Spleen (tissue), 11 donors: ENCODE data around the gene TAOK2. TPM values are rescaled to one million over a fixed set of nuclear protein-coding genes. Genes with fewer than 3 reads are reported as not detected.

Experiments used
- DNase-seq: peaks from one replicate; pipeline ENCODE4 v3.0.0-alpha.2; 2020
- H3K27ac ChIP-seq, 8 donors: fragments of 200-600 bp; sonication (generic) in 7 of 8; 1 replicate in 4 of 8; 2 replicates in 4 of 8; pipeline versions ENCODE4 v1.5.0 to v1.8.0; 2016 to 2021; ENCODE audit warnings: inconsistent platforms in 4 of 8, mild to moderate bottlenecking in 4 of 8, moderate library complexity in 1 of 8
- H3K27me3 ChIP-seq, 7 donors: fragments of 200-600 bp; sonication (generic) in 6 of 7; replicated peaks in 1 of 7; 1 replicate in 4 of 7; 2 replicates in 3 of 7; pipeline versions ENCODE4 v1.5.0 to v1.8.0; 2016 to 2021; ENCODE audit warnings: inconsistent platforms in 3 of 7, mild to moderate bottlenecking in 1 of 7
- H3K36me3 ChIP-seq, 6 donors: fragments of 200-600 bp; sonication (generic) in 5 of 6; 1 replicate in 4 of 6; 2 replicates in 2 of 6; pipeline versions ENCODE4 v1.5.0 to v1.8.0; 2016 to 2021; ENCODE audit warnings: inconsistent platforms in 2 of 6
- H3K4me1 ChIP-seq, 6 donors: fragments of 200-600 bp; sonication (generic) in 5 of 6; 1 replicate in 3 of 6; 2 replicates in 3 of 6; pipeline versions ENCODE4 v1.5.0 to v1.8.0; 2016 to 2021; ENCODE audit warnings: inconsistent platforms in 3 of 6
- H3K4me3 ChIP-seq, 8 donors: fragments of 200-600 bp; sonication (generic) in 7 of 8; 1 replicate in 4 of 8; 2 replicates in 4 of 8; pipeline versions ENCODE4 v1.5.0 to v1.8.0; 2016 to 2021; ENCODE audit warnings: inconsistent platforms in 4 of 8, mild to moderate bottlenecking in 4 of 8, moderate library complexity in 2 of 8
- H3K9me3 ChIP-seq, 8 donors: fragments of 200-600 bp; sonication (generic) in 7 of 8; 1 replicate in 4 of 8; 2 replicates in 4 of 8; pipeline versions ENCODE4 v1.5.0 to v1.8.0; 2016 to 2021; ENCODE audit warnings: inconsistent platforms in 4 of 8
- CTCF ChIP-seq, 11 experiments: fragments of 200-600 bp in 7 of 11; fragments of 450-650 bp in 4 of 11; sonication (generic) in 4 of 11; IDR thresholded peaks in 8 of 11; conservative IDR thresholded peaks in 3 of 11; 1 replicate in 7 of 11; 2 replicates in 4 of 11; pipeline versions ENCODE4 v1.4.0 to v1.8.0; 2016 to 2021; ENCODE audit warnings: antibody characterized with exemption in 11 of 11, inconsistent platforms in 4 of 11, mild to moderate bottlenecking in 1 of 11
- POLR2A ChIP-seq, 3 donors: fragments of 450-650 bp; IDR thresholded peaks; one replicate each; pipeline ENCODE4 v1.5.1; 2017; ENCODE audit warnings: antibody characterized with exemption in 3 of 3, mild to moderate bottlenecking in 1 of 3
- POLR2AphosphoS5 ChIP-seq, 3 donors: sonication (generic); formaldehyde crosslinking; IDR thresholded peaks; one replicate each; pipeline ENCODE4 v1.5.1; 2017; ENCODE audit warnings: antibody characterized with exemption in 3 of 3
- WGBS, 5 donors: extraction: QIAGEN DNeasy Blood & Tissue Kit in 3 of 5; methylation state at CpG; one replicate each; pipeline versions ENCODE4 v1.1.5 to v1.1.7; 2013 to 2018; 5-methylcytosine and 5-hydroxymethylcytosine counted together
- intact Hi-C: fragments of 100-400 bp; cut with DNase I; formaldehyde crosslinking; loops from one replicate; pipeline ENCODE4 v1.15.0; 2023; ENCODE audit warnings: low total_unique reads
- polyA plus RNA-seq, 3 donors: library from polyadenylated mRNA; stranded (reverse); fragments of 200-250 nt; gene quantifications; one replicate each; pipeline ENCODE4 v1.2.1, GENCODE V29; 2013
- total RNA-seq, 7 donors: library from RNA; depleted of rRNA in 3 of 7; stranded (reverse); fragments of >200 nt in 3 of 7; fragmentation: NEBNext Ultra II Directional in 4 of 7; extraction: Animal tissue kit (Norgen Biotek cat#: 25700) in 4 of 7; gene quantifications; one replicate each; pipeline versions ENCODE4 v1.1.0 to v1.2.1, GENCODE V29; 2016 to 2021
- donor health status: healthy with polysubstance abuse.
- donor health status: DM: no; HTN: no; CAD: no; lungs with moderate emphysema.
- donor health status: DM: no; HTN: no; CAD: no.
- donor health status: Bipolar disorder and iron deficiency.
- donor health status: healthy.
- donor health status: DM: no; HTN: no; CAD: no.
- donor health status: DM: yes; HTN: yes; CAD: no.

TAOK2 gene
- total and polyA plus RNA-seq, 10 donors: 13.2 to 96.5 (median 71.6) TPM

GRCh38 chr16:30022887-30023286 lies 49.2 kb downstream of the TAOK2 start, which contains the start of gene C16orf92:
Gene C16orf92, plus strand, starts transcription at chr16:30023198. Its CDS starts 143 bp downstream, at chr16:30023341.
- H3K4me1 ChIP-seq: peaks cover 0 to 18% (median 15%) of the 10 kb centered on the region in 6 donors
- intact Hi-C loops: loop anchor here (5.0 kb wide), 1 partner anchor 321 kb away; no protein-coding TSS in a partner anchor
- no peak for DNase-seq
- no peak within 1 kb of the TSS for H3K27ac ChIP-seq
- 78 to 95% (median 90%) methylated on average over 6 of the region's 6 CpGs for WGBS, 5 donors
- peaks cover 0 to 42% (median 3%) of the 10 kb centered on the region in 7 donors for H3K27me3 ChIP-seq
- no peaks in the 10 kb centered on the region for H3K9me3 ChIP-seq
- no peak within 1 kb of the TSS for H3K4me3 ChIP-seq
- TF ChIP-seq POLR2AphosphoS5 (IDR thresholded peaks at IDR 0.05) (no peak), CTCF (IDR thresholded peaks at IDR 0.05 in 8 of 11, conservative IDR thresholded peaks at IDR 0.05 in 3 of 11) (no peak), POLR2A (IDR thresholded peaks at IDR 0.05) (no peak)
- no peaks in the 10 kb centered on the region for H3K36me3 ChIP-seq

- H3K4me1 ChIP-seq: peaks cover 0 to 18% (median 15%) of the 10 kb centered on the region in 6 donors
- TF ChIP-seq CTCF (IDR thresholded peaks at IDR 0.05 in 8 of 11, conservative IDR thresholded peaks at IDR 0.05 in 3 of 11) (no peak), POLR2AphosphoS5 (IDR thresholded peaks at IDR 0.05) (no peak), POLR2A (IDR thresholded peaks at IDR 0.05) (no peak)
- H3K27ac ChIP-seq: no peak overlapping the region
- peaks cover 0 to 49% (median 8%) of the 10 kb centered on the region in 7 donors for H3K27me3 ChIP-seq
- no peak overlapping the region for H3K4me3 ChIP-seq
- 82 to 90% (median 88%) methylated on average over 11 of the region's 11 CpGs for WGBS, 5 donors
- no peaks in the 10 kb centered on the region for H3K9me3 ChIP-seq
- intact Hi-C loops: loop anchor here (5.0 kb wide), 1 partner anchor 321 kb away; no protein-coding TSS in a partner anchor
- DNase-seq: no peak
- no peaks in the 10 kb centered on the region for H3K36me3 ChIP-seq
Measured at GRCh38 chr16:30023586-30023985, 49.9 kb downstream of the TAOK2 start.

- Histone ChIP-seq H3K36me3 (no peaks in the 10 kb centered on the region), H3K27me3 (peaks cover 0 to 57% (median 15%) of the 10 kb centered on the region in 7 donors), H3K4me3 (no peak overlapping the region), H3K9me3 (no peaks in the 10 kb centered on the region), H3K27ac (no peak overlapping the region), H3K4me1 (peaks cover 0 to 18% (median 15%) of the 10 kb centered on the region in 6 donors)
- DNase-seq: no peak
- 78 to 86% (median 83%) methylated on average over 16 of the region's 16 CpGs for WGBS, 5 donors
- TF ChIP-seq CTCF (IDR thresholded peaks at IDR 0.05 in 8 of 11, conservative IDR thresholded peaks at IDR 0.05 in 3 of 11) (no peak), POLR2AphosphoS5 (IDR thresholded peaks at IDR 0.05) (no peak)
- intact Hi-C loops: loop anchor here (5.0 kb wide), 1 partner anchor 322 kb away; no protein-coding TSS in a partner anchor
Measured at GRCh38 chr16:30024451-30024850, 50.8 kb downstream of the TAOK2 start.

GRCh38 chr16:30025156-30025555 lies 51.5 kb downstream of the TAOK2 start:
- no peaks in the 10 kb centered on the region for H3K36me3 ChIP-seq
- no peak overlapping the region for H3K27ac ChIP-seq
- intact Hi-C loops: no loop called here
- 70 to 85% (median 73%) methylated on average over 8 to 20 of the region's 20 CpGs for WGBS, 5 donors
- peaks cover 0 to 64% (median 22%) of the 10 kb centered on the region in 7 donors for H3K27me3 ChIP-seq
- TF ChIP-seq CTCF (IDR thresholded peaks at IDR 0.05 in 8 of 11, conservative IDR thresholded peaks at IDR 0.05 in 3 of 11) (no peak), POLR2A (IDR thresholded peaks at IDR 0.05) (no peak), POLR2AphosphoS5 (IDR thresholded peaks at IDR 0.05) (no peak)
- no peak overlapping the region for H3K4me3 ChIP-seq
- H3K4me1 ChIP-seq: peaks cover 0 to 18% (median 15%) of the 10 kb centered on the region in 6 donors
- no peak for DNase-seq
- no peaks in the 10 kb centered on the region for H3K9me3 ChIP-seq
